Peyer's patch (tissue), 4 donors: Measurements from ENCODE around the gene SPACA9. TPM values are rescaled to one million over a fixed set of nuclear protein-coding genes. Genes with fewer than 3 reads are reported as not detected.

Experiments
- DNase-seq, 3 donors: peaks; one replicate each; pipeline ENCODE4 v3.0.0-alpha.2; 2017 to 2019
- H3K27ac ChIP-seq, 4 donors: fragments of 200-600 bp; sonication (generic); one replicate each; pipeline ENCODE4 v1.5.1; 2016 to 2019
- H3K27me3 ChIP-seq, 2 donors: fragments of 200-600 bp; sonication (generic); one replicate each; pipeline ENCODE4 v1.5.1; 2019
- H3K36me3 ChIP-seq, 3 donors: fragments of 200-600 bp; sonication (generic); one replicate each; pipeline ENCODE4 v1.5.1; 2016 to 2019
- H3K4me1 ChIP-seq, 4 donors: fragments of 200-600 bp; sonication (generic); one replicate each; pipeline ENCODE4 v1.5.1; 2016 to 2019
- H3K4me3 ChIP-seq, 4 donors: fragments of 200-600 bp; sonication (generic); 1 replicate in 3 of 4; 2 replicates in 1 of 4; pipeline ENCODE4 v1.5.1; 2016 to 2019; ENCODE audit warnings: mild to moderate bottlenecking in 1 of 4
- H3K9me3 ChIP-seq, 4 donors: fragments of 200-600 bp; sonication (generic); one replicate each; pipeline ENCODE4 v1.5.1; 2016 to 2019; ENCODE audit warnings: mild to moderate bottlenecking in 1 of 4
- CTCF ChIP-seq, 6 experiments: fragments of 450-650 bp in 4 of 6; fragments of 200-600 bp in 2 of 6; sonication (generic) in 1 of 6; IDR thresholded peaks; one replicate each; pipeline ENCODE4 v1.5.1; 2017 to 2019; ENCODE audit warnings: antibody characterized with exemption in 6 of 6, mild to moderate bottlenecking in 3 of 6, moderate library complexity in 1 of 6
- POLR2A ChIP-seq, 2 donors: fragments of 450-650 bp; IDR thresholded peaks; one replicate each; pipeline ENCODE4 v1.5.1; 2017; ENCODE audit warnings: antibody characterized with exemption in 2 of 2, mild to moderate bottlenecking in 2 of 2, moderate library complexity in 2 of 2
- total RNA-seq, 4 donors: library from RNA; depleted of rRNA; stranded (reverse); fragments of >200 nt; gene quantifications; one replicate each; pipeline ENCODE4 v1.1.0, GENCODE V29; 2016

The SPACA9 gene
- total RNA-seq, 4 donors from 2014 or later, result 0.53 to 1.8 (median 1.2) TPM; not detected in 1

DNA sequence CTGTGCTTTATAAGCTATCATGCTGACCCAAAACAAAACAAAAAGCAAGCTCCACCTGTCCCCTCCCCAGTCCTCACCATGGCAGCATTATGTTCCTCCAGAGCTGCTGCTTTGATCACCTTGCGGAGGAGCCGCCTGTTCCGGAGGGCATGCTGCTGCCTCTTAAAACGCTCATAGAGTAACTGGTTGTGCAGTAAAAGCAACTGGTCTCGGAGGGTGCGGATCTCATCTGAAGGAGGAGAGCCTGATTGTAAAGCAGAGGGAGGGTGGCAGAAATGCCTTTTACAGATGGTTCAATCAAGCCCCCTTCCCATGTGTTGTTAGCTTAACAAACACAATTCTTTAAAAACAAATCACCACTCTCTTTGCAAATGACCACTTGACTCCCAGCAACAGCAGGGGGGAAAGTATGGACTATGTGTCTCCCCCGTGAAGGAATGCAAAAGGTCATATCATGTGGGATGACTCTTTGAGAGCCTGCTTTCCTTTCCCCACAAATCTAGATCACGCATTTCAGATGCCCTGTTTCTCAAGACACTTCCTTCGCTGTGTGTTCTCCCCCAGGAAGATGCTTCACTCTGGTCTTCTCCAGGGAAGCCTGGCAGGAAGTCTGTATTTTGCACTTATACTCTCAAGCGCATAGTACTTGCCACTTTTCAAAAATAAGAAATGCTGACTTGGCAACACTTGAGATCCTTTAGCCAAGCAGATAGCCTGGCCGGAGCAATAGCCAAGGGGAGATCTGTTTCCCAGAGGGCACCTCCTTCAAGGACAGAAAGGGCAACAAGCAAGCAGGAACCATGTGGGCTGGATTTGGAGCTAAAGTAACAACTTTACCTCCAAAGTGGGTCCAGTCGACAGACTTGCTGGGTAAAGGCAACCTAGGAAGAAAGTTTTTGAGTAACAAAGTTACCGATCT is 25.1 kb downstream of the SPACA9 start:
- TF ChIP-seq POLR2A (IDR thresholded peaks at IDR 0.05) (no peak), CTCF (IDR thresholded peaks at IDR 0.05) (no peak)

GRCh38 chr9:132905726-132906125 is 27.0 kb downstream of the SPACA9 start:
- Histone ChIP-seq H3K27ac (no peak overlapping the region), H3K36me3 (peaks cover 0 to 73% (median 0%) of the 10 kb centered on the region in 3 donors), H3K27me3 (no peaks in the 10 kb centered on the region), H3K9me3 (no peaks in the 10 kb centered on the region), H3K4me1 (no peaks in the 10 kb centered on the region), H3K4me3 (no peak overlapping the region)
- no peak for DNase-seq
- TF ChIP-seq CTCF (IDR thresholded peaks at IDR 0.05) (no peak), POLR2A (IDR thresholded peaks at IDR 0.05) (no peak)

More for the DNA sequence above, 25.1 kb downstream of the SPACA9 start:
- Histone ChIP-seq H3K4me1 (no peaks in the 10 kb centered on the region), H3K4me3 (no peak overlapping the region), H3K36me3 (peaks cover 0 to 73% (median 0%) of the 10 kb centered on the region in 3 donors), H3K27me3 (no peaks in the 10 kb centered on the region), H3K27ac (no peak overlapping the region), H3K9me3 (no peaks in the 10 kb centered on the region)
- DNase-seq, result no peak

DNA sequence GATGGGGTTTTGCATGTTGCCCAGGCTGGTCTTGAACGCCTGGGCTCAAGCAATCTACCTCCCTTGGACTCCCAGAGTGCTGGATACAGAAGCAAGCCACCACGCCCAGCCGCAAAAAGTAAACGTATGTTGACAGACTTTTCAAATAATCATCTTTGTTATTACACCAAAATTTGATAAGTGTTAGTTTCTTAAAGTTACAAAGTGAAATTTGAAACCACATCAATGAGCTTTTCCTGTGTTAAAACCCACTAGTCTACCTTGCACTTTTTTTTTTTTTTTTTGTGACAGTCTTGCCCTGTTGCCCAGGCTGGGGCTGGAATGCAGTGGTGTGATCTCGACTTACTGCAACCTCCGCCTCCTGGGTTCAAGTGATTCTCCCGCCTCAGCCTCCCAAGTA is 29.9 kb downstream of the SPACA9 start:
- peaks cover 0 to 76% (median 0%) of the 10 kb centered on the region in 3 donors for H3K36me3 ChIP-seq
- TF ChIP-seq CTCF (IDR thresholded peaks at IDR 0.05) (no peak), POLR2A (IDR thresholded peaks at IDR 0.05) (no peak)
- H3K4me1 ChIP-seq, result no peaks in the 10 kb centered on the region
- H3K9me3 ChIP-seq, result no peaks in the 10 kb centered on the region
- H3K27ac ChIP-seq, result no peak overlapping the region
- no peaks in the 10 kb centered on the region for H3K27me3 ChIP-seq
- no peak for DNase-seq
- no peak overlapping the region for H3K4me3 ChIP-seq

DNA sequence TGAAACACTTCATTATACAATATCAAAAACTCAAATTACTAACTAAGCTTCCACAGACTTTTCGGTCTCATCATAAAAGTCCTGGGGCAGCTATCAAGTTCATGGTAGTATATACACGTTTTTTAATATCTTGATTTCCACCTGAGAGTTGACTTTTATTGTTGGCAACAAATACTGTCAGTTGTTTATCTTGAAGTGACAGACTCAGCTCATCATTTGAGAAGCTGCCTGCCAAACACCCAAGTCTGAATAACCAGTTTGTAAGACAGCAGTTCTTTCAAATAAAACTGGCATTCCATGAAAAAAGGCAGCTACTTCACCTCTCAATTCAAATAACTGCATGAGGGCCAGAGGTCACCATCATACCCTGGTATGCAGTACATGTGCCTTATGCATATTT is 30.6 kb downstream of the SPACA9 start:
- no peaks in the 10 kb centered on the region for H3K9me3 ChIP-seq
- TF ChIP-seq POLR2A (IDR thresholded peaks at IDR 0.05) (no peak), CTCF (IDR thresholded peaks at IDR 0.05) (no peak)
- no peaks in the 10 kb centered on the region for H3K27me3 ChIP-seq
- DNase-seq, result no peak
- H3K4me1 ChIP-seq, result no peaks in the 10 kb centered on the region
- no peak overlapping the region for H3K27ac ChIP-seq
- H3K36me3 ChIP-seq, result peaks cover 0 to 72% (median 0%) of the 10 kb centered on the region in 3 donors
- H3K4me3 ChIP-seq, result no peak overlapping the region

- no peak for TF ChIP-seq POLR2A (IDR thresholded peaks at IDR 0.05)
- no peak for TF ChIP-seq CTCF (IDR thresholded peaks at IDR 0.05)
- H3K4me1 ChIP-seq, result no peaks in the 10 kb centered on the region
- no peaks in the 10 kb centered on the region for H3K9me3 ChIP-seq
- no peak overlapping the region for H3K27ac ChIP-seq
- no peaks in the 10 kb centered on the region for H3K27me3 ChIP-seq
- DNase-seq, result no peak
- H3K36me3 ChIP-seq, result peaks cover 0 to 69% (median 0%) of the 10 kb centered on the region in 3 donors
- no peak overlapping the region for H3K4me3 ChIP-seq
Observed at GRCh38 chr9:132910376-132910775, 31.7 kb downstream of the SPACA9 start.
